H1 (cell line): ENCODE measurements around the gene AGPS. TPM values are rescaled to one million over a fixed set of nuclear protein-coding genes. Genes with fewer than 3 reads are reported as not detected.

Experiments used
- CREB1 ChIP-seq: IDR thresholded peaks from 2 replicates; pipeline ENCODE4 v1.6.1; 2012; ENCODE audit warnings: inconsistent platforms
- MAFK ChIP-seq: IDR thresholded peaks from 2 replicates; pipeline ENCODE4 v1.6.1; 2012; ENCODE audit warnings: low read depth, mild to moderate bottlenecking, improper control_type of control experiment, low read length
- TBP ChIP-seq: IDR thresholded peaks from 2 replicates; pipeline ENCODE4 v1.6.1; 2011; ENCODE audit warnings: low read depth, low read length, improper control_type of control experiment
- polyA plus RNA-seq, 7 experiments: library from polyadenylated mRNA; depleted of rRNA in 3 of 7; stranded (reverse) in 5 of 7; unstranded in 2 of 7; fragments of >200 nt in 5 of 7; fragments of 200-250 nt in 2 of 7; gene quantifications; 1 replicate in 5 of 7; 2 replicates in 1 of 7; 4 replicates in 1 of 7; pipeline versions ENCODE4 v1.2.1 to v1.2.3, GENCODE V29; 2011 to 2013; ENCODE audit warnings: missing spikeins in 2 of 7, mixed read lengths in 2 of 7
- total RNA-seq: library from RNA; stranded (reverse); fragmentation: NEBNext Ultra II Directional; extraction: Animal tissue kit (Norgen Biotek cat#: 25700); gene quantifications from 2 replicates; pipeline ENCODE4 v1.2.1, GENCODE V29; 2021

Gene AGPS
- total and polyA plus RNA-seq, 2 of the 8 experiments (the other 6 are each of a cell fraction or from before 2014, with no cell fraction given), result 7.3 to 57.8 TPM

DNA sequence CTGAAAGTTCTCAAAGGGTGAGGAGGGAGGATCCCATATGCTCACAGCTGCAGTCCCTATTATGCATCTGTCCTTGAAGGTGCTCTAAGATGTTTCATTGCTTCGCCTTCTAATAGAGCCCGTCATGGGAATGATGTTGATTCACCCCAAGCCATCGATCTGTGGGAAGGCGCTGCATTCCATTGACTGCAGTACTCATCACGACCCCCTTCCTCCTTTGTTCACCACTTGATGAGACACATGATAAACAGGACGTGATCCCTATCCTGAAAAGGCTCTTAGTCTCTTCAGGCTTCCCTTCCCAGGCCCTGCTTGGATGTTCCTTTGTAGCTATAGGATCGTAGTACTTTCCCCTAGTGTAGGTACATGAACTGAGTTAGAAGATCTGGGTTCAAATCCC lies 181.8 kb downstream of the AGPS start (continued):
- no peak for TF ChIP-seq MAFK
- no peak for TF ChIP-seq TBP
- no peak for TF ChIP-seq CREB1
